H1 (cell line): ENCODE results near the gene CBX4. TPM values are rescaled to one million over a fixed set of nuclear protein-coding genes. Genes with fewer than 3 reads are reported as not detected.

Experiments
- CHD2 ChIP-seq: IDR thresholded peaks from 2 replicates; pipeline ENCODE4 v1.6.1; 2012; ENCODE audit warnings: low read length, improper control_type of control experiment
- polyA plus RNA-seq, 7 experiments: library from polyadenylated mRNA; depleted of rRNA in 3 of 7; stranded (reverse) in 5 of 7; unstranded in 2 of 7; fragments of >200 nt in 5 of 7; fragments of 200-250 nt in 2 of 7; gene quantifications; 1 replicate in 5 of 7; 2 replicates in 1 of 7; 4 replicates in 1 of 7; pipeline versions ENCODE4 v1.2.1 to v1.2.3, GENCODE V29; 2011 to 2013; ENCODE audit warnings: missing spikeins in 2 of 7, mixed read lengths in 2 of 7
- total RNA-seq: library from RNA; stranded (reverse); fragmentation: NEBNext Ultra II Directional; extraction: Animal tissue kit (Norgen Biotek cat#: 25700); gene quantifications from 2 replicates; pipeline ENCODE4 v1.2.1, GENCODE V29; 2021

The CBX4 gene
- total and polyA plus RNA-seq, 2 of the 8 experiments (the other 6 are each of a cell fraction or from before 2014, with no cell fraction given): 1.8 to 4.0 TPM

- no peak for TF ChIP-seq CHD2
Measured at GRCh38 chr17:79806446-79806760, 32.8 kb downstream of the CBX4 start (continued).
